ENCODE results near the gene MEAK7.
"Not testable (repeated sequence)": the region's sequence is repeated elsewhere in the genome, so short reads cannot be mapped to it uniquely, and the experiment has no call there.

Gene MEAK7

DNA sequence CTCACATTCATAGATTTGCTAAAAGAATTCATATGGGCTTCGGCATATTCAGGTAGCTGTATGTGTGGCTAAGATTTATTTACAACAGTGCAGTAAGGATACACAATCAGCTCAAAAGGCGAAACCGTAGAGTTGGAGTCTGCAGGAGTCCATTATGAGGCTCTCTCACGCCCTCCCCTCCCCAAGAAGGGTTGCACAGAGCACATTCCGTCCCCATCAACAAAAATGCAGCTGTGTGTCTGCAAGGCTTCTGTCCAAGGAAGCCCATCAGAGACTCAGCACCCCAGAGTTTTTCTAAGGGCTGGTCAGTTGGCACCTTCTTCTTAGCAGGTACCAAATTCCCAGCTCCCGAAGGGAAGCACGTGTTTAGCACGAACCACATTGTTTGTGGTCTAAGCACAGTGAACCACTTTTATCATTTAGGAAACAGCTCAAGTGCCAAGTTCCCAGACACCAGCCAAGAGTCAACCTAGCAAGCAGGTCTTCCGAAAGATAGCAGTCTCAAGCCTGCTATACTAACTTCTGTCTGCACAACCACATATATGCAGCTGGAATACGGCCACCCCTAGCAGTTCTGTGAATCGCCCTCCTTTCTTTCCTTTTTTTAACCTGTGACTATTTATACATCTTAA is 28.5 kb upstream of the MEAK7 start:
- no peak for DNase-seq

DNA sequence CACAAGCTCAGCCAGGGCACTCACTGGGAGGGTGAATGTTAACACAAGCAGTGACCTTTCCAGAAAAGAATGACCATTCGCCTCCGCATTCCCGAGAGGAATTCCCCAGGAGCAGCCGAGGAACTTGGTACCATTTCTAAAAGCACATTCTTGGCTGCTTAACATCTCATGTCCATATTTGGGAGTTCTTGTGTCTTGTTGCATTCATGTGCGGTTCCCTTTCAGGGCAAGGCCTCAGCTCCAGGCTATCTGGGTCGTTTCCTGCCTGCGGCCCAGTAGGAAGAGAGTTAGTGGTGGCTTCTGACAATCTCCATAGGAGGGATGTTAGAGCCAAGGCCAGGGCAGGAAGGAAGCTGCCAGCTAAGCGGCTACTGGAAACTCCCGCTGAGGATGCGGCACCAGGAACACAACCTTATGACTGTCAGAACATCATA is 27.8 kb upstream of the MEAK7 start:
- DNase-seq = peak; percentile 73

DNA sequence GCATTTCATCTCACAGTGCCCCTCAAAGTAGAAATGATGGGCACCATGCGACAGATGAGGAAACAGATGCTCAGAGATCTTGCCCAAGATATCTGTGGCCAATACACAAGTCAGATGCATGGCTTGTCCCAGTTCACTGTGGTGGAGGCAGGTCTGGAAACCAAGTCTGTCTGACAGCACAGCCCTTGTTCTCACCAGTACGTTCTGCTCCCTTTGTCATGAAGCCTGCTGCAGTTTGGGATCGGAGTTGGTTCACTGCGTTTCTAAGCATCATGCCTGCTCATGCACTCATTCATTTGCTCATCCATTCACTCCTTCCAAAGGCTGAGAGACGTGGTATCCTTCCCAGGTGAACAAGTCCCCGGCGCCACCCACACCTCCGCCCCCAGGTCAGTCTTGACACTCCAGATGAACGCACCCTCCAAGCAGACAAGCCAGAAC is 27.2 kb upstream of the MEAK7 start:
- DNase-seq = no peak

DNA sequence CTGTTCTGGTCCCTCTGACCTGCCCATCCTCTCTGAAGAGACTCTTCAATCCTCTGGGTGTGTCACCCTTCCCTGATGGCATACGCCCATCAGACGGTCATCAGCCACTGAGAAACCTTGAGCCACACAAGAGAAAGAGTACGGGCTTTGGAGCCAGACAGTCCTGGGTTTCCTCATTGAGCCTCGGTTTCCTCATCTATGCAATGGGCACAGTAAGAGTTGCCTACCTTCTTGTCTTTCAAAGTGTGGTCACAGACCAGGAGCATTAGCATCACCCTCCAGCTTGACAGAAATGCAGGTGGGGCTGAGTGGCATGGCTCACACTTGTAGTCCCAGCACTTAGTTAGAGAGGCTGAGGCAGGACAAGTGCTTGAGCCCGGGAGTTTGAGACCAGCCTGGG is 26.1 kb upstream of the MEAK7 start:
- DNase-seq = no peak

DNA sequence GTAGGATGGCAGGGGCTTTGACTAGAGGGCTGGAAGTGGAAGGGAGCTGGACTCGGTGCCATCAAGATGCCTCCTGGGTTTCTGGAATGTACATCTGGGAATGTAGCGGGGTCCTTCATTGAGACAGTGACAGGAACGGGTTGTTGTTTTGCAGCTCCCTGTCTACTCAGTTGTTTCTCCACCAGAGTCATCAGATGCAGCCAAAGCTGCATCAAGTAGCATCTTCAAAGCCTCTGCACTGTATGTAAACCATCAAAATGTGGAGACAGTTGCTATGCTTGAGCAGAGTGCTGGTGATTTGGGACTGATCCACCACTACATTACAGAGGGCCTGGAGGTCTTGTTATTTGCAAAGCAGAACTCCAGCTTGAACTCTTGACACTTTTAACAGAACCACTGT is 25.1 kb upstream of the MEAK7 start:
- DNase-seq = no peak

DNA sequence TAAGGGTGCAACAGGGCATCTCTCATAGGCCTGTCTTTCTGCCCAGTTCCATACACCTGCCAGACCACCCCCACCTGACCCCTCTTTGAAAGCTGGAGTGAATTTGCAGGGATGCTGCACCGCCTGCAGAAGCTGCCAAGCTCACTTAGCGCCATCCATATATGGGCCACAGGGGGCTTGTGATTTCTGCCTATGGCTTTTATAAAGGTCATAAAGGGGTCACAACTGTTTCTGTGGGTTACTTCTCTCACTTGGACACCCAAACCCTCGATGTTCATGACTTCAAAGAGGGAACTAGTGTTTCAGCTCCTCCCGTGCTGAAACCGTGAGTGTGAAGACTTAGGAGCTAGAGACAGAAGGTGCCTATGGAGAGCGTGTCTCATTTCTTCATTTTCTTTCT is 23.9 kb upstream of the MEAK7 start:
- no peak for DNase-seq

DNA sequence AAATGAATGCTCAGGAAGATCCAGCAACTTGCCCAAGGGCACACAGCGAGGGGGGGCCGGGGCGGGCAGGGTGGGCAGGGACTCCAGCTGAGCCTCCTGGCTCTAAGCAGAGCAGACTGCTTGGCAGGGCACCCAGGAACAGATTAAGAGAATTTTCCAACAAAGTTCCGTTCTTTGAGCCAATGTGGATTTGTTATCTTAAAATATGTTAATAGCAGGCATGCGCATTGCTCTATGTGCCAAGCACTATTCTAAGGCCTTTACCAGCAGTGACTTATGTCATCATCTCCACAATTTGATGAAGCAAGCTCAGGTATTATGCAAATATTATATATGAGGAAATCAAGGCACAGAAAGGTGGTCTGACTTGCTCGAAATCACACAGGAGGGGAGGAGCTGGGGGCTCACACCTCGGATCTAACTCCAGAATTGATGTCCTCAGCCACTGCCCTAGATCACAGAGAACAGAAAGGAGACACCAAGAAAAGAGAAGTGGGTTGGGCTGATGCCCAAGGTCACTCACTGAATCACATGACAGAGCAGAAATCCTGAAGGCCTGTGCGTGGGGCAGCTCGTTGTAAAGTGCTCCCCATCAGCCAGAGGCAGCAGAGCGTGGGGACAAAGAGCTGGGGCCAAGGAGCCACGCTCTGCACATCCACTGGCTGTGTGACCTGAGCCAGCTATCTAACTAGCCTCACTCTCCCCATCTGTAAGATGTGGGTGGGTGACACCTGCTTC is 23.2 kb upstream of the MEAK7 start:
- DNase-seq = peak; percentile 62

DNA sequence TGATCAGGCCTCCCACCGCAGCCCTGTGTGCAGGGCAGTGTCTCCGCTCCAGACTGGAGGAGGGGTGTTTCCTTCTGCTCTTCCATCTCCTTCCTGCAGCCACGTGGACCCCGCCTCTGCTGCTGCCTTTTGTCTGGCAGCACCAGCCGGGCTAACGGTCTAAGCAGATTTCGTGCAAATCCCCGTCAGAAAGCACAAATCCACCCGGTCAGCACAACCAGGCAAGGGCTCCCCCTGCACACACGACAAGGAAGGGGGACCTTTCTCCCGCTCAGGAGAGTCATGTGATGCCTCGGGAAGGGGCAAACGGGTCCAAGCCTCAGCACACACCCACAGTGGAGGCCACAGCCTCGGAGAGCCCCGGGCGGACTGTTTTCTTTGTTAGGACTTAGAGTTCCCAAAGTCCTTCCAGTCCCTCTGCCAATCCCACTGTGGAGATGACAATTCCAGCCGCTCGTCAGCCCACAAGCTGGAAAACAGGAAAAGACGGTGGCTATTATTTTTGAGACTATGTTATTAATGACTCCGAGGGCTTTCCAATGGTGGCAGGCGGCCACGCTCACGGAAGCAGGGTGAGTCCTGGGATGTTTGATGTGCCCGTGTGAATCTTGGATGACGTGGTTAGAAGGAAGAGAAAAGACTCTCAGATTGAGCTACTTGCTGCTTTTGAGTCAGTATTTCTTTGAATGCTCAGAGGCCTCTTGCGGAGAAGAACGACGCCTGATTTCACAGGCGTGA is 22.5 kb upstream of the MEAK7 start:
- DNase-seq = no peak

DNA sequence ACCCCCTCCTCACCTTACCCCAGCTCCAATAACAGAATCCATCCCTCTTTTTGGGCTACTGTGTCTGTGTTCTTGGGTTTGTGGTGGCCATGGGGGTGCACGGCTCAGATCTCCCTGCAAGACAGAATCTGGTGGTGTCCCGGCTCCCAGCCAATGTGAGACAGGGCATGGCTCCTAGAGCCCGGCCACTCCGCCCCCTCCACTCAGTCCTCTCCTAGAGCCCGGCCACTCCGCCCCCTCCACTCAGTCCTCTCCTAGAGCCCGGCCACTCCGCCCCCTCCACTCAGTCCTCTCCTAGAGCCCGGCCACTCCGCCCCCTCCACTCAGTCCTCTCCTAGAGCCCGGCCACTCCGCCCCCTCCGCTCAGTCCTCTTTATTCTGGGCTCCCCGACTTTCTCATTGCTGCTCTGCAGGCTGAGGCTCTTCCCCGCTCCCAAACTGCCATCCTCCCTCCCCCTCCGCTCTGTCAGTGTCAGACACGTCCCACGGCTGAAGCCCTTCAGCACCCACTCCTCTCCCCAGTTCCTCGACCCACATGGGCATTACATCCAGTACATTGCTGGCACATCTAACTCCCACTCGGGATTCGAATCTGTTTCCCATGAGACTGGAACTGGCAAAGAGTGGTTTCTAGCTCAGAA is 20.6 kb upstream of the MEAK7 start:
- DNase-seq = not testable (repeated sequence)

DNA sequence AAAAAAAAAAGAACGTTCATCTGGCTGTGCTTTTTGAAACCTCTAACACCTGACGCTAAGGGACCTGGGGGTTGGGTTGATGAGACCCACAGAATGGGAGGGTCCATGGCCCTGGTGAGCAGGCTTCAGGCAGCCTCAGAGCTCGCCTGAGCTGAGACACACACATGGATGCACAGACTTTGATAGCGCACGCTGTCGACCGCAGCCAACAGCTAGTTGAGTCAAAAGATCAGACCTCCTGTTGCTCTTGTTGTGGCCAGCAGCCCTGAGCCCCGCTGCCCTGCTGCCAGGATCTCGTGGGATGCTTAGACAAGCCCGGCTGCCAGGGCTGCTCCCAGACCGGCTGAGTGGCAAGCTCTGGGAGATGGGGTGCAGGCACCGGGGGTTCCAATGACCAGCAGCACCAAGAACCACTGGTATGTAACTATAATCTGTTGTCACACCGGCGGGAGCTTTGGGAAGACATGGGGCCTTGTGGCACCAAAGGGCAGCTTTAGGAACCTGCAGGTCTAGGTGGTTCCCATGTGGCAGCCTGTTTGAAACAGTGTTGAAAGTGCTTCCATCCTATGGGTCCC is 20.0 kb upstream of the MEAK7 start:
- DNase-seq = no peak

DNA sequence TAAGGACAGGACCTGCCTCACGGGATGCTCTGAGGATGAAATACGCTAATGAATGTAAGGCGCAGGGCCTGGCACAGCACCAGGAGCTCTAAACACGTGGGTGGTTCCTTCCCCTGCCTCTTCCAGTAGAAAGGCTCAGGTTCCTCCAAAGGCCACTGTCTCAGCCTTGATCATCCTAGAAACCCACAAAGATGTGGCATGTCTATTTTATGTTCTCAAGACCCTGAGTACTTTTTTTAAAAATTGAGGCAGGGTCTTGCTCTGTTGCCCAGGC is 17.0 kb upstream of the MEAK7 start:
- no peak for DNase-seq

DNA sequence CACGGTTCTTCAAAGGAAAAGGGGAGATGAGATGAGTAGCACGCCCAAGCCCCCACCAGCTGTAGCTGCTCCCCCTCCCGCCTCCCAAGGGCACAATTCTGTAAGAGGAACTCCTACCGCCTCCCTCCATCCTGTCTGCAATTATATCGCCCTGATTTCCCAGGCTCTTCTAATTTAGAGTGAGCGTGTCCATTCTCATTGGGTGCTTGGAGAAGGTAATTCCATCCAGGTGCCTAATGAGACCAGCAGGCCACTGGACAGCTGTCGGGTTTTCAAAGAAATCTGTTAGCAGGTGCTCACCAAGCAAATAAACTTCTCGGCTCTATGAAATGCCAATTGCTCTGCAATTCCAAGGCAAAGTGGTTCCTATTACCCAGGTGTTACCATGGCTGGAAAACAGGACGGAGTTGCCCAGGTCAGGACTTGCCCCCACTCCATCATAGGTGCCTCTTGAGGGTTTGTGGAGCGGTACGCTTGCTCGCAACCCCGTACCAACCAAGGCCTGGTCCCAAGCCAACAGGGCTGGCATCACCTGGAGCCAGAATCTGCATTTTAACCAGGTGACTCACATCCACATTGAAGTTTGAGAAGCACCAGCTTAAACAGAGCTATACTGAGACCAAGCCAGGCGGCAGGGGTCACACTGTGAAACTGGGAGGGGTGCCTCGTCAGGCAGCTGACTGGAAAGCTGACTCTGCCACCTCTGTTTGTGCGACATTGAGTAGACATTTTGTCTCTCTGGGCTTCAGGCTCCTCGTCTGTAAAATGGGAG is 16.5 kb upstream of the MEAK7 start:
- no peak for DNase-seq

DNA sequence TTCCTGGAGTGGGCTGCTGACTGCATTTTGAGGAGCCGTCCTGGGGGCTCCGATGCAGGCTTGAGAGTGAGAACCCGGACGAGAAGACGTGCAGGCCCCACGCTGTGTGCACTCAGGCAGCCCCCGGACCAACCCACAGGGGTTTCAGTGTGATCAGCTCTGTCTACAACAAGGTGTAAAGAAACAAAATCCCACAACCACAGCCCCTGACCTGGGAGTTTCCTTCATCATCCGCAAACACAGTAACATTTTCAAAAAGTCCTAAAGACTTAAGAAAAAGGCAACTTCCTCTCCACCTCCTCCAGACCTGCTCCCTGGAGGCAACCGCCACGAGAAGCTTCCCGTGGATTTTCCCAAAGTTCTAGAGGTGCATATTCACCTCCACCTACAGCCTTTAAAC is 15.4 kb upstream of the MEAK7 start:
- no peak for DNase-seq

DNA sequence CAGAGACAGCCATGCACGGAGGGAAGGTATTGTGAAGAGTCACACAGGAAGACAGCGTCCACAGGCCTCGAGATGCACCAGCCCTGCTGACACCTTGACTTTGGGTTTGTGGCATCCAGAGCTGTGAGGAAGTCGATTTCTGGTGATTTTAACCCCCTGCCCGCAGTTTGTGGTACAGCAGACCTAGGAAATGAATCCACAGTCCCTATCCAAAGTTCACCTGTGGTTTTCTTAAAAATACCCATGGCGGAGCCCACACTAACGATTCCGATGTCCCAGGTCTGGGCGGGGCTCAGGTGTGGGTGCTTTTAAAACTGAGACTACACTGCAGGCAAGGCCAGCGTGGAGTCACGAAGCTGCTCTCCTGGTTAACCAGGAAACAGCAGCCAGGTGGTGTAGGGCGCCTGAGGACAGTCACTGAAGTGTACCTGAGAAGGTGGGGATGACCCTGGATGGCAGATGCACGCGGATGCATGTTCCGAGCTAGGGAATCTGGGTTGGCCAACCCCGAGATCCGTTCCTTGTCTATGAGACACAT is 14.4 kb upstream of the MEAK7 start:
- DNase-seq = no peak

DNA sequence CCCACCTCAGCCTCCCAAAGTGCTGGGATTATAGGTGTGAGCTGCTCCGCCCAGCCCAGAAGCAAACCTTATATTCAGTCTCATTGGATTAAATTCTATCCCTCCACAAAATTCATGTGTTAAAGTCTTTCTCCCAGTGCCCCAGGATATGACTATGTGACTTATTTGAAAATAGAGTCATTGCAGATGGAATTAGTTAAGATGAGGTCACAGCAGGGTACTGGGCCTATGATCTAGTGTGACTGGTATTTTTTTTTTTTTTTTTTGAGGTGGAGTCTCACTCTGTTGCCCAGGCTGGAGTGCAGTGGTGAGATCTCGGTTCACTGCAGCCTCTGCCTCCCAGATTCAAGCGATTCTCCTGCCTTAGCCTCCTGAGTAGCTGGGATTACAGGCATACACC is 13.8 kb upstream of the MEAK7 start:
- DNase-seq = not testable (repeated sequence)

DNA sequence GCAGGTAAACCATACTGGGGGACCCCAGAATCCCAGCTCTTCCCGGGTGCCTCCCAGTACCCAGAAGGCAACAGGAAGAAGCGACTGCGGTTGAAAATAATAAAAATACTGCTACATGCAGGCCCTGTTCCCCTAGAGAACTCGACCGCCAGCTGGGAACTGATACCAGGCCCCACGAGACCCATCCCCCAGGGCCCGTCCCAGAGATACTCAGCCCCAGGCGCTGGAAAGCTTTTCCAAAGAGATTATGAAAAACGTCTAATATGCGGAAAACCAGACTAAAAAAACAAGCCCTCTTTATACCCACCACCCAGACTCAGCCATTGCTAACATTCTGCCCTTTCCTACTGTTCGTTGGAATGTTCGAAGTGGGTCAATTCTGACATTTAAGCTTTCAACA is 12.9 kb upstream of the MEAK7 start:
- DNase-seq = no peak

DNA sequence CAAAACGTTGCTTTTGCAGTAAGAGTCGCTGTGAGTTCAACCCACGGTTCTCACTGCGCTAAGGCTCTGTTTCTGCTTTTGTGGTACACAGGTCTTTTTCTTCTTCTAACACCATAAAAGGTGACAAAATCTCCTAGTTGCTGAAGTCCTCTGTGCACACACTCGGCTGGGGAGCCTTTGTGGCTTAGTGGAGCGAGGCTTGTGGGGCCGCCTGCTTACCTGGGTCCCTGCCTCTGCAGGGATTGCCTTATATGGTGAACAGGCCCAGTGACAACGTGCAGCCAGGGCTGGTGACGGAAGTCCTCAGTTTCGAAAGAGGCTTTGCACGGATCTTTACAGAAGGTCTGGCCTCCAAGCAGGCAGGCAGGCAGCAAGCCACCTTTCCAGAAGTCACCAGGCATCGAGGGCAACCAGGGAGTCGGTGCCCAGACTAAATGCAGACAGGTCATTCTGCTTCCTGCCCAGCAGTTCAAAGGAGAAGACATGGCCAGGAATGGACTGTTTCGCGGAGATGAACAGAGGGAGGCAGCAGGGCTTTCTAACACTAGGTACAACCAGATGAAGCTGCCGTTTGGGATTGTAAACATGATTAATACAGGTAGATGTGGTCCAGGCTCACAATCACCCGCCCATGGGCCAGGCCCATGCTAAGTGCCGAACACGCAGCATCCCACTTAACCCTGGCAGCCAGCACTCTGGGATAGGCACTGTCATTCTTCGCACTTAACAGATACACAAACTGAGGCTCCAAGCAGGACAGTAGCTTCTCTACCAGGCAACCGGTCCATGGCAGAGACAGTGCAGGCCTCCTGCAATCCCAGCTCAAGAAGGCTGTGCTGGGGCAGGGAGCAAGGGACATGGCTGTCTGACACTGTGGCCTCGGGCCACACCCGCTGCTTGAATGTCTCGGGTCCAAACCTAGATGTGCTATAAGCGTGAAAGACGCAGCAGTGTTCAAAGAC is 10.7 kb upstream of the MEAK7 start:
- peak; percentile 53 for DNase-seq

DNA sequence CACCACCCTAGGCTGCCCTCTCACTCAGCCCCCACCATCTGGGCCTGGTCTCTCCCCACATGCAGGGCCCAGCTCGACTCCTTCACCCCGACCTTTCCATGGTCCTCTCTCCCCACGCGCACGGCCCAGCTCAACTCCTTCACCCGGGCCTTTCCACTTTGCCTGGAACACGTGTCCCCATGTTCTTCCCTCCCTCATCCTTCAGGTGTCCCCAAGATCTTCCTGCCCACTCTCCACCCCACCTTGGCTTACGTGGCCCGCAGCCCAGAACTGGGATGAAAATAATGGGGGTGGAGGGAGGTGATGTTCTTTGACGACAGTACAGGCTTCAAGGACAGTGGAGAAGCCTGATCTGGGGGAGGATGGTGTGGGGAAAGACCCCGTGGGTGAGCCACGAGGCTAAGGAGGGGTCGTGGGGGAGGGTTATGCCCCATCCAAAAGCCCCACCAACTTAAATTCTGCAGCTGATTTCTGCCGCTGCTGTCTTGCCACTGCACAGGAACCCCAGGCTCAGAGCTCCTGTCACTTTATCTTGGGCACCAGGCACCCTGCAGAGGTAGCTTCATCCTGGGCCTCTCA is 9.9 kb upstream of the MEAK7 start:
- no peak for DNase-seq

DNA sequence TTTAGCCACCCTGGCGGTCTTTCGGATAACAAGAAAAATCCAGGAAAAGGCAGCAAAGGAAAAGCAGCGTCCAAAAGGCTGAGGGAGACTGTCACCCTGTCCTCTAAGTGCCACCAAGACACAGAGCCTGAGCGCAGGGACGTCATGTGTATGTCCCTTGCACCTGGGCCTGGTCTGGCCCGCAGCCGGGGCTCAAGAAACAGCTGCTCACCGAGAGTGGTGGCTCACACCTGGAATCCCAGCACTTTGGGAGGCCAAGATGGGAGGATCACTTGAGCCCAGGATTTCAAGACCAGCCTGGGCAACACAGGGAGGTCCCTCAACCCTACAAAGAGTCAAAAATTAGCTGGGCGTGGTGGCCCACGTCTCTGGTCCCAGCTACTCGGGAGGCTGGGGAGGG is 9.2 kb upstream of the MEAK7 start:
- DNase-seq = no peak

DNA sequence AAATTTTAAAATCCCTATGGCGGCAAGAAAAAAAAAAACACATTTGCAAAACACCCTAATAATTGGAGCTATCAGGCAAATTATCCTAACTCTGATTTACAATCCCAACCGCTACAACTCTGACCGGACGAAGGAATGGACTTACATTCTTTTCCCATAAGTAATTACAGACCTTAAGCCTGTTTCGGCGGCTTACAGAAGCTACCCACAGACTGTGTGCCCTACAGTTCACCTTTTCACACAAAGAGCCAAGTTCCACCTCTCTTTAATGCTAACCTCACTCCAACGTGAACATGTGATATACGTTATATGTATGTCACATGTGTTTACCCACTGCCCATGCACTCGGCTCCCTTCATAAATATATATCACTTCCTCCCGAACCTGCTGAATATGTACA is 8.7 kb upstream of the MEAK7 start:
- no peak for DNase-seq

DNA sequence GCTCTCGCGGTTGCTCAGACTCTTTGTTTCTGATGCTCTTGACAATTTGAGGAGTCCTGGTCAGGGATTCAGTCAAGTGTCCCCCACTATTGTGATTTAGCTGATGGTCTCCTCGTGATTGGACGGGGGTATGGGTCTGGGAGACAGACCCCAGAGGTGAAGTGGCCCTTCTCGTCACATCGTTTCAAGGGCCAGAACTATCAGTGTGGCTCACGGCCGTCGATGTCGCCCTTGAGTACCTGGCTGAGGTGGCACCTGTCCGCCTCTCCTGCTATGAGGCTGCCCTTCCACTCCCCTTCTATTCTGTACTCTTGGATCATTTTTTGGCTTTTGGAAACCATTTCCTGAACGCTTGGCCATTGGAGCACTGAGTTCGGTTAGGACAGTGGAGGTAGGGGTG is 7.4 kb upstream of the MEAK7 start:
- no peak for DNase-seq

Measured in suppressor macrophage treated with lipopolysaccharide for 4 hours (primary cell).